Cardiac septum (tissue), 1 donor: Measurements from ENCODE around the gene SEL1L2. TPM values are rescaled to one million over a fixed set of nuclear protein-coding genes. Genes with fewer than 3 reads are reported as not detected.

Experiments used
- DNase-seq: peaks from one replicate; pipeline ENCODE4 v3.0.0-alpha.2; 2020; ENCODE audit warnings: low spot score
- intact Hi-C: fragments of 100-400 bp; cut with DNase I; formaldehyde crosslinking; loops from one replicate; pipeline ENCODE4 v1.14.0; 2022
- total RNA-seq: library from RNA; stranded (reverse); fragmentation: NEBNext Ultra II Directional; extraction: Animal tissue kit (Norgen Biotek cat#: 25700); gene quantifications from one replicate; pipeline ENCODE4 v1.2.1, GENCODE V29; 2021
- donor health status: DM: no; HTN: no; CAD: no.

SEL1L2 gene
- total RNA-seq, 1 donor from 2014 or later: 1.4 TPM

DNA sequence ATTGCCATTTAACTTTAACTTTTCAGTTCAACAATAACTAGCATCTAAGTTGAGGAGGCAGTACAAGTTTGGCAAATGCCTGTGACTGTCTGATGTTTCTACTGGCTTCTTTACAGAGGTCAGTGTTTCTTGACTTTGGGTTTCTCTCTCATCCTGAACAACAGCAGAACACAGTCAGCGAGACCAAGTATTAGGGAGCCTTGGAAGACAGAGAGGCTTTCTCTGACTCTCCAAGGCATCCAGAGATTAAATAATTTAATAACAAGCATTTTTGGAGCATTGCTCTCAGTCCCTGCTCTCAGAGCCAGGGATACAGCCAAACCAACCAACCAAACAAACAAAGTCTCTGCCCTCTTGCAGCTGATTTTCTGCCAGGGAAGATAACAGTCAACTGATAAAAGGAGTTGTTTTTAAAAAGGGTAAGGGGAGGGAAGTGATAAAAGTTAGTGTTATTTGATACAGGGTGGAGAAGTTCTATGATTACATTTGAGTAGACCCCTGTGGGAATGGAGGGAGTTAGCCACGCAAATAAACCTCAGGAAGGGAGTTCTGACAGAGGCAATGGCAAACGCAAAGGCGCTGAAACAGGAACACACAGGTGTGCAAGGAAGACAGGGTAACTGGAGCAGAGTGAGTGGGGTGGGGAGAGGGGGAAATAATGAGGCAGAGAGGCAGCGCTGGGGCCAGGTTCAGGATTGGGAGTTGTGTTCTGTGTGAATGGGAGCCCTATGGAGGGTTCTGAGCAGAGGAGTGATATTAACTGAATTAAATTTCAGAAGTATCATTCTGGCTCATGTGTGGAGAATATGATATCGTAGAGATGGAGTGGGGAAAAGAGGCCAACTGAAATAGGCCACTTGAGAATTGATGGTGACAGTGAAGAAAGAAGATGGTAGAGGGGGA lies 55.2 kb downstream of the SEL1L2 start:
- DNase-seq: no peak
- intact Hi-C loops: no loop called here

DNA sequence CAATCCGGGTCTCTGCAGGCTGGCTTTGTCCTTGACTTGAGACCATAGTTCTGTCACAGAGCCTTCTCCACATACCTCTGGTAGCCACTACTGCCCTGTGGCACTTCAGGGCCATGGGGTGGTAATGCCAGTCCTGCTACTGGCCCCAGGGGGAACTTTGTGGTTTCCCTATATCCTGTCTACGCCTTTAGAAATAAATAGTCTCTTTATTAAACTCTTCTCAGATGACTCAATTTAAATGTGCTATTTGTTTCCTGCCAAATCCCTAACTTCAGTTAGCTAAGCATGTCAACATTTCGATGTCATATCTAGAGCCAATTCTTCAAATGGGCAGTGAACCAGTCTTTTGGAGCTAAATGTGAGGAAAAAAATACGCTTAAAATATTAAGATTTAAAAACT lies 60.1 kb downstream of the SEL1L2 start:
- intact Hi-C loops: no loop called here
- DNase-seq: no peak

DNA sequence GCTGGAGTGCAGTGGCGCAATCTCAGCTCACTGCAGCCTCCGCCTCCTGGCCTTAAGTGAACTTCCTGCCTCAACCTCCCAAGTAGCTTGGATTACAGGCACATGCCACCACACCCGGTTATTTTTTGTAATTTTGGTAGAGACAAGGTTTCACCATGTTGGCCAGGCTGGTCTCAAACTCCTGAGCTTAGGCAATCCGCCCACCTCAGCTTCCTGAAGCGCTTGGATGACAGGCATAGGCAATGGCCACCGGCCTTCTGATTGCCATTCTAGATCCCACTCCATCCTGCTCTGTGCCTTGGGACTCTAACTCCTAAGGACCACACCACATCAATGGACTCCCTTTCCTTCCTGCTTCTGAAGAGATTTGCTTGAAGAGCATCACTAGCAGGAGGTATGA lies 60.6 kb downstream of the SEL1L2 start:
- intact Hi-C loops: no loop called here
- no peak for DNase-seq

DNA sequence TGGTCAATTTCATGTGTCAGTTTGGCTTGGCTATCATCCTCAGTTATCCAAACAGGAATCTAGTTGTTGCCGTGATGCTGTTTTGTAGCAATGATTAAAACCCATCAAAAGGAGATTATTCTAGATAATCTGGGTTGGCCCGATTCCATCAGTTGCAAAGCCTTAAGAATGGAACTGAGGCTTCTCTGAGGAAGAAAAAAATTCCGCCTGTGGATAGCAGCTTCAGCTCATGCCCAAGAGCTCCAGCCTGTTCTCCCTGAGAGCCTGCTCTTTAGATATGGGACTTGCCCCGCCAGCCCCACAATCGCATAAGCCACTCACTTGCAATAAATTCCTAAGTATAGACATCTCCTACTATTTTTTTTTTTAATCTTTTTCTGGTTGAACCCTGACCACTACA lies 61.5 kb downstream of the SEL1L2 start:
- intact Hi-C loops: no loop called here
- DNase-seq: no peak

DNA sequence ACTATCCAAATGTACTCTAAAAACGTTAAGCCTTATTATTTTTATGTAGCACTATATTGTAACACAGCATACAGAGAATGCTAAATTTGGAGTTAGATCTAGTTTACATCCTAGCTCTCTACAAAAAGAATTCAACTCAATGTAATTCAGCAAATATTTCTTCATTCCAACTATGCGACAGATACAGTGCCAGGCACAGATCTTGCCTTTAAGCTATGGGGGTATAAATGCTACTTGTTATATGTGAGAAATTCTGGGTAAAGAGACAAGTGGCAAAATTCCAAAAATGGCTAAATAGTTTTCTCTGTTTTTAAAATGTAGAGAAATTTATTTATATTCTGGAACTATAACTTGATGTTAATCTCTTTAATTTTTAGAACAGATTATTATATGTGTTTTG lies 63.2 kb downstream of the SEL1L2 start:
- intact Hi-C loops: no loop called here
- no peak for DNase-seq

DNA sequence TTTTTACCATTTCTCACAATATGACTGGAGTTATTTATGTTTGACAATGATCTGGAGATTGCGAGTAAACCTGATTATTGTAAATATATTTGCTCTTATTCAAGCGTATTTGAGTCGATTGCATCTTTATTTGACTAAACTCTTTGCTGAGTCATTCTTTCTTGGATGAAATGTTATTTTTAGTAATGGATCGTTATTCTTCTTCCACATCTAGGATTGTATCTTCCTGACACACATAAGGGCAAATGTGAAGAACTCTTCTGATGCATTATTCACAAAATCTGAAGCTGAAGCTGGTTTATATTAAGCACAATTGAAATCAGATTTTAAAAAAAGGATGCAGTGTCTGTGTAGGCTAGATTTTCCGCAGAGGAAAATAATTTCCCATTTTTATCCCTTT lies 68.2 kb downstream of the SEL1L2 start:
- DNase-seq: no peak
- intact Hi-C loops: no loop called here

DNA sequence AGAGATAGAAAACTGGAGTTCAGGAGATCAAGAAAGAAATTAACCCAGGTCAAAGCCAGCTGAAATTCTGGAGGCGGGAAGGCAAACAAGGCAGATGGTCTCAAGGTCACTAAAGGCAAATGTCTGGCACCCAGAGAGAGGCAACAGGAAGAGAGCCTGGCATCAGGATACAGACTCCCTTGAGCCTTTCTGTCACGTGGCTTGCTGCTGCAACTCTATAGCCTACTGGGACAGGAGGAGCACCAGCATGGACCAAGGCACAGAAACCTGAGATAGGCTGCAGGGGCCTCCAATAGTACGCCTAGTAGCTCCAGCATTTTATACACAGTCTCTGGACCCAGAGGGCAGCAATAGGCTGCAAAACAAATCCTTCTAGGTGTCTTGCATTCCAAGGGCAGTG lies 75.1 kb downstream of the SEL1L2 start:
- intact Hi-C loops: no loop called here

DNA sequence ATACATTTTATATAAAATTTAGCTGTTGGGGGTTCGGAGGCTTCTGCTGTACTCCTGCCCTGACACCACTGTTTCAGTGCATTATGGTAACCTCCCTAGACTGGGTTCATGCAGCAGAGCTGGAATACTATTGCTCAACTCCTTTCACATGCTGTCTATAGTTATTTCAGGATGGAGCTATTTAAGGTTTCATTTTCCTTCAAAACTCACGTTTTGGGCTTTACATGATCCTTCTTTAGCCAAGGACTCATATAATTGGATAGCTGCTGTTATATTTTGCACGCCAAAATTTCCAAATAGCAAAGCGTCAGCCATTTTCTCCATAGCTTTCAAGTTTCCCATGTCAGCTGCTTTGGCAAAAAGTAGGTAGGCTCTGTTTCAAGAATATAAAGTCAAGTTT lies 76.8 kb downstream of the SEL1L2 start:
- DNase-seq: no peak
- intact Hi-C loops: no loop called here

More for the DNA sequence above, 75.1 kb downstream of the SEL1L2 start:
- DNase-seq: no peak

DNA sequence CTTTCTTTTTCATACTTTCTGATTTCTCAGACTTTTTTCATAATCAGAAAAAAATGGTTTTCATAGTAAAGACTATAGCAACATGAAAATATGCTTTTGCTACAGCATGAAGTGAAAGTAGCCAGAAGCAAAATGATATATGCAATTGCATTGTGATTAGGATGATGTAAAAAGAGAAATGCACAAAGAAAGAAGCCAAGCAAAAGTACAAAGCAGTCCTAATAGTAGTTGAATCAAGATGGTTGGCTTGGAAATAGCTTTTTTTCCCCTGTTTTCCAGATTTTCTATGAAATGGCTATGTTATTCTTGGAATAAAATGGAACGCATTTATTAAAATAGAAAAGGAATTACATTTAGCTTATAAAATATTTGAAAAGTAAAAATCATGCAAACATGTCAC lies 77.3 kb downstream of the SEL1L2 start:
- DNase-seq: no peak
- intact Hi-C loops: no loop called here

DNA sequence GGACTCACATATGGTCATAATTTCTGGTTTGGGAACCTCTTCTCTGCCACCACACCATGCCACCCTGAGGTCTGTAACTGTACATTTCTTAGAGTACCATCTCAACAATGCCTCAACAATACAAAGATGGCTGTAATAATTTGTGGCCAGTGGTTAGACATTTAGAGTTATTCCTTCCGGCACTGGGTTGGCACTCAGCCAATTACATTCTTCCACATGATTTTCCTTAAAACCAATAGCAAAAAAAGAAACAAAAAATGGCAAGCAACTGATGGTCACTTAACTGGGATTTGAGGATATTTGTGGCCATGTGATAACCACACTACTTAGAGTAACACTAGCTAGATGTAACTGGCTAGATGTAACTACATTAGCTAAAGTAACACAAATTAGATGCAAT lies 79.9 kb downstream of the SEL1L2 start:
- intact Hi-C loops: no loop called here
- no peak for DNase-seq

DNA sequence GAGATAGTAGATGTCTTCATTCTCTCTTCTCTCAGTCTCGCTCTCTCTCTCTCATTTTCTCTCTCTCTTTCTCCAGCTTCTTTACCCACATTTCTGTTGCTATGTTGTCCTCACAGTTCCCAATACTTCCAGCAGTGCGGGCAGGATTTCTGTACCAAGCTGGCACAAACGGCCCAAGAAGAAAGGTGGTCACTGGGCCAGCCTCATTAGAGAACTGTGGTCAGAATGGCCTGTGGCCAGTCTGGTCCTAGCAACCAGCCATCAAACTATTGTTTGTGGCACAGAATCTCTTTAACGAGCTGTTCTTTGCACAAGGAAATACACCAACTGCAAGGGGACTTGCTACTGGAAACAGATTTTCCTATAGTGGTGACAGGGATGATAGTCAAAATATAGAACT lies 81.3 kb downstream of the SEL1L2 start:
- intact Hi-C loops: no loop called here

DNA sequence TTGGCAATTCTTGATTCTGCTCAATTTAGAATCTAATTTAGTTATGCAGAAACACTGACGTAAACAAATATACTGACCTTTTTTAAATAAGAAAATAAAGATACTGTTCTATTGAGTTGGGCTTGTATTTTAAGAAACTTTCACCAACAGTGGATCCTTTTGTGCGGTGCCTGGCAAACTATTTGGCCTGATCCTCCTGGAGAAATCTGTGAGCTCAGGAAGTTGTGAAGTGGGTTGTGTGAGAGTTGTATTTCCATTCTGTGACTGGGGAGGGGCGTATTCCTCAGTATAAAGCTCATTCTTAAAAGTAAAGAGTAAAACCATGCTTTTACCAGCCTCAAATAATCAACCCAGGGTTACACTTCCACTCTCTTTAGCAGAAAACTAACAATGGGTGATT lies 85.6 kb downstream of the SEL1L2 start:
- no peak for DNase-seq
- intact Hi-C loops: no loop called here

More for the DNA sequence above, 81.3 kb downstream of the SEL1L2 start:
- DNase-seq: no peak

DNA sequence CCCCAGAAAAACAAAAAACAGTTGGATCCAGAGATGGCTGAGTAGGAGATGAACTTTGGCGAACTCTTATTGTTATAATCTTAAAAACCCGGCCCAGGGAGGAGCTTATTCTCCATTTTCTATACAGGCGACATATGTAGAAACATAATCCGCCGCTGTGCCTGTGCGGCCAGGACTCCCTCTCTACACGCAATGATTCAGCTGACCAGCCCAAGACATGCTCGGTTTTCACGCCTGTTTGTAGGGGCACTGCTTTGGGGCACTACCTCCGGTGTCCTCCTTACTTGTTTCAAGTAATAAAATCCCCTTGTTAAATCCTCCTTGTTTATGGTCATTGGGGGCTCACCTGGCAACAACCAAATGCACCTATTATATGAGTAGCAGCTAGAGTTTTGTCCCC lies 89.9 kb downstream of the SEL1L2 start:
- intact Hi-C loops: no loop called here
- no peak for DNase-seq

DNA sequence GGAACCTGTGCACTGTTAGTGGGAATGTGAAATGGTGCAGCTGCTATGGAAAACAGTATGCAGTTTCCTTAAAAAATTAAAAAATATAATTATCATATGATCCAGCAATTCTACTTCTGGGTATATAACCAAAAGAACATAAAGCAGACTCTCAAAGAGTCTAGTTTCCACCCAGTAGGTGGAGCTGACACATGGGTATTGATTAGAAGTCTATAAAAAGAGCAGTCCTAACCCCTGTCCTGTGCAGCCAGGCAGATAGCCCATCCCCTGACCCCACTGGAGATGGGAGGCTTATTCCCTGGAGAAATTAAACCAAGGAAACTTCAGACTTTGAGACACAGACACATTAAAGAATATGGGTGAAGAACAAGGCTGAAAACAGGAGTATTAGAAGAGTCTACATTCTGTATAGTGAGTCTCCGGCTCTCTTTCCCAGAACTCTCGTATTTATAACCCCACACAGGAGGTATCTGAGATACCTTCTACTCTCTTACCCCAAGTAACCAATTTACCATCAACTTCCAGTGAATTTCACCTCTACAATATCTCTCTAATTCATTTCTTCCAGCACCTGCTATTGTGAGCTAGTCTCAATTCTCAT lies 92.3 kb downstream of the SEL1L2 start:
- intact Hi-C loops: no loop called here
- no peak for DNase-seq

DNA sequence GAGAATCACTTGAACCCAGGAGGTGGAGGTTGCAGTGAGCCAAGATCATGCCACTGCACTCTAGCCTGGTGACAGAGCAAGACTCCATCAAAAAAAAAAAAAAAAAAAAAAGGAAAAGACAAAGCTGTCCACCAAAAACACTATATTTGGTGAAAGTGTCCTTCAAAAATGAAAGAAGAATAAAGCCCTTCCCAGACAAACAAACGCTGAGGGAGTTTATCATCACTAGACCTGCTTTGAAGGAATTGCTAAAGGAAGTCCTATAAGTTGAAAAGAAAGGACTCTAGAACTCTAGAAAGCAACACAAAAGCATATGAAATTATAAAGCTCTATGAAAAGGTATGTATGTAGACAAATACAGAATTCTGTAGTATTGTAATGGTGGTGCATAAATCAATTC lies 98.8 kb downstream of the SEL1L2 start:
- DNase-seq: no peak
- intact Hi-C loops: no loop called here

DNA sequence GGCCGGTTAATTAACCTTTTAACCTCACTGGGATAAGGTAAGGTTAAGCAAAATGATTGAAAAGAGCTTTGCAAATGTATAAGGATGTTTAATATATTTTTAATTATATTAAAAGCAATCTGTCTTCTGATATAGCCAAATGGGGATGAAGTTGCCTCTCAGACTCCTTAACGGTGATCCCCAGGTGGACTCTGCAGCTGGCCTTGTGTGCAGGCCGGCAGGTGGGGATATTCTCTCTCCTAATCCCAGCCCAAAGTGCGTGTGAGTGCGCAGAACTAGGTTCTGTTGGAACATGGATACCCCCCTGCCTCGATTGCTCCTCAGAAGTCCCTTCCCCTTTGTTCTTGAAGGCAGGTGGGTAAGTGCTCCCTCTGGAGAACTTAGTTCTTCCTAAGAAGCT lies 105.6 kb downstream of the SEL1L2 start:
- DNase-seq: no peak
- intact Hi-C loops: no loop called here

DNA sequence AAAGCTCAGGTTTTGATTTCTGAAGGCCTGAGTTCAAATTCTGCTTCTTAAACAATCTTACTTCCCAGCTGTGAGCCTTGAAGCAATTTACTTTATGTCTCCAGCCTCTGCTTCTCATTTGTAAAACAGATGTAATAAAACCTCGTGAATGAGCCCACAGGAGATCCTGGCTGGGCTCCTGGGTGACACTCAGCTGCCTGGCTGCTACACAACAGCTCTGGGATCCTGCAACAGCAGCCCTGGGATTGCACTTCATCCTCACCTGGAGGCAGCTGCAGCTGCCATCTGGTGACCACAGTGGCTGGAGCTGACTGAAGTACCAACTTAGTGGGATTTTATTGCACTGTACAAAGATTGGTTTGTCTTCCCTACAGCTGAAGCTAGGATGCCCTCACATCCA lies 107.0 kb downstream of the SEL1L2 start:
- intact Hi-C loops: no loop called here

DNA sequence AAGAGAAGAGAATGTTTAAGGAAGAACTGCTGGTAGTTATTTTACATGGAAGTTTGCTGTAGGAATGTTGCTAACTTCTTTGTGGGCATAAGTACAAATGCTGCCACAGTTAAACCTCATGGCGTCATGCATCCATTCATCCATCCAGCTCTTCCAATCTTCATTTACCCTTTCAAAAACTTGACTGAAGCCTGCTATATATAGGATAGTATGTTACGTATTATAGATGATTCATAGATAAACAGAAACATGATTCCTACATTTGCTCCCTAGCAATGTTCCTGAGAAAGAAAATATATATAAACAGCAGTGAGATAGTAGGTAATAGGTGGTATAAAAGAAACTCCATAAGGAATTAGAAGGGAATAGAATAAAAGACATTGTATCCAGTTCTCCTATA lies 111.8 kb downstream of the SEL1L2 start:
- intact Hi-C loops: no loop called here
- DNase-seq: no peak

More for the DNA sequence above, 107.0 kb downstream of the SEL1L2 start:
- DNase-seq: no peak

DNA sequence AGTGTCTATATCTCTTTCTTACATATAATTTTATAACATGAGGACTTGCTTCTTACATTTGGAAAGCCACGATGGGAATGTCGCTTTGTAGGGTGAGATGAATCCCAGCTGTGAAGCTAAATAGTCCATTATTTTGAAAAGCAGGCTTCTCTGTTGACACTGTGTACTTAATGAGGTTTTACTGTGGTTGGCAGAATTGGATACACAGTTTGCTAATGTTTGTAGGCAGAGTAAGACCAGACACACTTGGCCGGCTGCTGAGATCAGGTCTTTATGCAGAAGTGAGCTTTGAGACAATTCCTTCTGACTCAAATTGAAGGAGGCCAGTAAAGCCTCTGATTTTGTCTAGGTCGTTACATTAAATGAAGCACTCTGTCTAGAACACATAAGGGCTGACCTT lies 112.6 kb downstream of the SEL1L2 start:
- intact Hi-C loops: no loop called here
- DNase-seq: no peak

DNA sequence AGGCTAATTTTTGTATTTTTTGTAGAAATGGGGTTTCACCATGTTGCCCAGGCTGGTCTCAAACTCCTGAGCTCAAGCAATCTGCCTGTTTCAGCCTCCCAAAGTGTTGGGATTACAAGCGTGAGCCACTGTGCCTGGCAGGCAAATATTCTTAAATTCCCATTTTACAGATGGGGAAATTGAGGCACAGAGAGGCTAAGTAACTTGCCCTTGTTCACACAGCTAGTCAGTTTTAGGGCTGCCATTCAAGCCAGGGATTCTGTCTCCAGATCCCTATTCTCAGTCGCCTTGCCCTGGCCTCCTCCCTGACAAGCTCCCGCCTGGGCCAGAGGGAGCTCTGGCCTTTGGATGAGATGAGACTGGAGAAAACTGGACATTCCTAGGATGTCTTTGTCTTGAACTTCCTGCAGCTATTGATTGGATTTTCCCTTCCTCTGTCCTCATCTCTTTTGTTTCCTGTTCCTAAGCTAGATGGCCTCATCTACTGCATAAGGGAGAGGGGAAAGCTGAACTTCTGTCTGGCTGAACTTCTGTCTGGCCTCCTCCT lies 115.1 kb downstream of the SEL1L2 start:
- intact Hi-C loops: no loop called here
- no peak for DNase-seq
